Measurements from ENCODE around the gene CYSTM1. TPM values are rescaled to one million over a fixed set of nuclear protein-coding genes. Genes with fewer than 3 reads are reported as not detected.

The CYSTM1 gene
- total RNA-seq, 1 experiment from 2014 or later, result 27.2 TPM

GRCh38 chr5:140142246-140142645 is 32.7 kb upstream of the CYSTM1 start:
- TF ChIP-seq, protein P1, sequence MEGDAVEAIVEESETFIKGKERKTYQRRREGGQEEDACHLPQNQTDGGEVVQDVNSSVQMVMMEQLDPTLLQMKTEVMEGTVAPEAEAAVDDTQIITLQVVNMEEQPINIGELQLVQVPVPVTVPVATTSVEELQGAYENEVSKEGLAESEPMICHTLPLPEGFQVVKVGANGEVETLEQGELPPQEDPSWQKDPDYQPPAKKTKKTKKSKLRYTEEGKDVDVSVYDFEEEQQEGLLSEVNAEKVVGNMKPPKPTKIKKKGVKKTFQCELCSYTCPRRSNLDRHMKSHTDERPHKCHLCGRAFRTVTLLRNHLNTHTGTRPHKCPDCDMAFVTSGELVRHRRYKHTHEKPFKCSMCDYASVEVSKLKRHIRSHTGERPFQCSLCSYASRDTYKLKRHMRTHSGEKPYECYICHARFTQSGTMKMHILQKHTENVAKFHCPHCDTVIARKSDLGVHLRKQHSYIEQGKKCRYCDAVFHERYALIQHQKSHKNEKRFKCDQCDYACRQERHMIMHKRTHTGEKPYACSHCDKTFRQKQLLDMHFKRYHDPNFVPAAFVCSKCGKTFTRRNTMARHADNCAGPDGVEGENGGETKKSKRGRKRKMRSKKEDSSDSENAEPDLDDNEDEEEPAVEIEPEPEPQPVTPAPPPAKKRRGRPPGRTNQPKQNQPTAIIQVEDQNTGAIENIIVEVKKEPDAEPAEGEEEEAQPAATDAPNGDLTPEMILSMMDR (conservative IDR thresholded peaks at IDR 0.05), result no peak
- TF ChIP-seq EZH2 (IDR thresholded peaks at IDR 0.05; ENCODE audit: low read depth), result no peak
- intact Hi-C loops (cut with micrococcal nuclease; ENCODE audit: unreplicated experiment), result no loop called here
- H3K27me3 ChIP-seq (ENCODE audit: insufficient read depth, low read depth), result no peaks in the 10 kb centered on the region
- H4K20me1 ChIP-seq (ENCODE audit: insufficient read depth), result no peaks in the 10 kb centered on the region; the same call in 1 of the 2 replicates
- H3K9me2 ChIP-seq (ENCODE audit: insufficient read depth), result no peaks in the 10 kb centered on the region
- H2AFZ ChIP-seq, result no peak overlapping the region
- CTCF ChIA-PET, result no interaction called here
- no TSS peak for BruUV-seq (replicated peaks)
- no peaks in the 10 kb centered on the region for H3K36me3 ChIP-seq (ENCODE audit: low read depth)
- no peaks in the 10 kb centered on the region for H3K9me3 ChIP-seq (ENCODE audit: insufficient read depth, low read depth)
- POLR2A ChIA-PET (ENCODE audit: unreplicated experiment), result no interaction called here
- no peak overlapping the region for H3K27ac ChIP-seq
- no peaks in the 10 kb centered on the region for H3F3A ChIP-seq (ENCODE audit: insufficient read depth, low read depth)
- no peak overlapping the region for H3K4me3 ChIP-seq
- no peak for DNase-seq
- no peak overlapping the region for H3K4me2 ChIP-seq
- no peaks in the 10 kb centered on the region for H3K4me1 ChIP-seq (replicated peaks; ENCODE audit: insufficient read depth)
- H3K79me2 ChIP-seq (ENCODE audit: low read depth), result no peaks in the 10 kb centered on the region

GRCh38 chr5:140142856-140143255 is 32.1 kb upstream of the CYSTM1 start:
- Histone ChIP-seq H3K9me2 (ENCODE audit: insufficient read depth) (no peaks in the 10 kb centered on the region), H3K36me3 (ENCODE audit: low read depth) (no peaks in the 10 kb centered on the region), H3K4me1 (replicated peaks; ENCODE audit: insufficient read depth) (no peaks in the 10 kb centered on the region), H3K4me2 (no peak overlapping the region), H3K4me3 (no peak overlapping the region), H3K9me3 (ENCODE audit: insufficient read depth, low read depth) (no peaks in the 10 kb centered on the region), H3F3A (ENCODE audit: insufficient read depth, low read depth) (no peaks in the 10 kb centered on the region), H3K79me2 (ENCODE audit: low read depth) (no peaks in the 10 kb centered on the region), H2AFZ (no peak overlapping the region), H3K27me3 (ENCODE audit: insufficient read depth, low read depth) (no peaks in the 10 kb centered on the region), H4K20me1 (ENCODE audit: insufficient read depth) (no peaks in the 10 kb centered on the region; the same call in 1 of the 2 replicates), H3K27ac (no peak overlapping the region)
- TF ChIP-seq, protein P1 (conservative IDR thresholded peaks at IDR 0.05), result no peak
- no peak for TF ChIP-seq EZH2 (IDR thresholded peaks at IDR 0.05; ENCODE audit: low read depth)
- ChIA-PET CTCF (no interaction called here), POLR2A (ENCODE audit: unreplicated experiment) (no interaction called here)
- DNase-seq, result no peak
- intact Hi-C loops (cut with micrococcal nuclease; ENCODE audit: unreplicated experiment), result no loop called here
- no TSS peak for BruUV-seq (replicated peaks)

DNA sequence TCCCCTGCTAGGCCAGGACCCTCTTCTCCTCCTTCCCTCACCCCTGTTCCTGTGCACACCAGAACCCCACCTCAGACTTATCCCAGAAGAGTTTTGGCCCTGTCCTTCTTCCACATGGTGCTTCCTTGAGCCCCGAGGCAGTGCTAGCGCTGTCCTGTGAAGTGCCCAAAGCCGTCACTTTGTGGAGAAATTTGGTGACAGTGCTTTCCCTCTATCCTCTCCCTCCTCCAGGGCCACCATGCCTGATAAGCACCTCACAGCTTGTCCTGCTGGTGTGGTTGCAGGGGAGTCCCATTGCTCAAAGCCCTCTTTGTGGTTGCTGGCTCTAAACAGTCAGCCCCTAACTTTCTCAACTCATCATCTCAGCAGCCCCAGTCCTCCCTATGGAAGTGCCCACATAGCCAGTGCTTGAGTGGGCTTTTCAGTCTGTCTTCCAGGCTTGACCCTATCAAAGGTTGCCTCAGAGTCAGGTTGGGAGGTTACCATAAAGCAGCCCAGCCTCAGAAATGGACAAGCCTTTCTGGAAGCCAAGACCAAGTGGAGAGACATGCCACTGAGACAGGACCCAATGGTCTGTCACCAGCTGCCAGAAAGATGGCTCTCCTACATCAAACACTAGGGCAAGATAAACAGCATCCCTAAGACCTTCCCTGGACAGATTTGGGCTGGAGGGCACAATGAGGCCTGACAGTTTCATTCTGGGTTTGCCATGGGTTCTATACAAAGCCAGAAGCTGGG is 31.3 kb upstream of the CYSTM1 start:
- Histone ChIP-seq H3K4me1 (replicated peaks; ENCODE audit: insufficient read depth) (no peaks in the 10 kb centered on the region), H3K9me2 (ENCODE audit: insufficient read depth) (no peaks in the 10 kb centered on the region), H3K4me3 (no peak overlapping the region), H3K27me3 (ENCODE audit: insufficient read depth, low read depth) (no peaks in the 10 kb centered on the region), H3K9me3 (ENCODE audit: insufficient read depth, low read depth) (no peaks in the 10 kb centered on the region), H2AFZ (no peak overlapping the region), H3K79me2 (ENCODE audit: low read depth) (no peaks in the 10 kb centered on the region), H4K20me1 (ENCODE audit: insufficient read depth) (no peaks in the 10 kb centered on the region; the same call in 1 of the 2 replicates), H3K27ac (no peak overlapping the region), H3F3A (ENCODE audit: insufficient read depth, low read depth) (no peaks in the 10 kb centered on the region), H3K4me2 (no peak overlapping the region), H3K36me3 (ENCODE audit: low read depth) (no peaks in the 10 kb centered on the region)
- BruUV-seq (replicated peaks), result no TSS peak
- TF ChIP-seq EZH2 (IDR thresholded peaks at IDR 0.05; ENCODE audit: low read depth), result no peak
- TF ChIP-seq, protein P1 (conservative IDR thresholded peaks at IDR 0.05), result no peak
- intact Hi-C loops (cut with micrococcal nuclease; ENCODE audit: unreplicated experiment), result loop anchor here (1.0 to 2.0 kb wide), 2 partner anchors 29 to 68 kb away; partner anchors contain the start of gene PURA
- ChIA-PET CTCF (interaction anchor here (0.7 kb wide), 1 partner anchor 1012 kb away, joined by 7 read pairs; no protein-coding TSS in a partner anchor), POLR2A (ENCODE audit: unreplicated experiment) (no interaction called here)
- no peak for DNase-seq
